GM21515 (cell line): ENCODE results near the gene ACTR3.
A peak's percentile ranks its signal among the peaks of the same experiment; 100 is the strongest.

Source experiments
- ATAC-seq: cut with Tn5 transposase; IDR thresholded peaks from one replicate; pipeline ENCODE4 v1.9.1; 2021; ENCODE audit not compliant: unreplicated experiment

The ACTR3 gene

DNA sequence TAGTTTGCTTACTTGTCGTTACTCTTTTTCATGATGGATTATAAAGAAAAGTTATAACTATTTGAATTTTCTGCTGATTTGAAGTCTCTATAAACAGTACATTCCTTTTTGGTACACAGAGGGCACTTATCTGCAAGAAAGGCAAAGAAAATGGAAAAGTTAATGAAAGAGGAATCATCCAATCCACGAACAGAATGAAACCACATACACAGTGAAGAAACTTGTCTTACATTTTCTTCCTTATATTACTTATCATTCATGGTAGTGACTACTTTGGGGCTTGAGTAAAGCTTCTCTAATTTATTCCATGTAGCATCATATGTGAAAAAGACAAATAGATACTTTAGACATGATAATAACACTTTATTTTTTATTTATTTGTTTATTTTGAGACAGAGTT, 14.8 kb upstream of the ACTR3 start:
- ATAC-seq: no peak

DNA sequence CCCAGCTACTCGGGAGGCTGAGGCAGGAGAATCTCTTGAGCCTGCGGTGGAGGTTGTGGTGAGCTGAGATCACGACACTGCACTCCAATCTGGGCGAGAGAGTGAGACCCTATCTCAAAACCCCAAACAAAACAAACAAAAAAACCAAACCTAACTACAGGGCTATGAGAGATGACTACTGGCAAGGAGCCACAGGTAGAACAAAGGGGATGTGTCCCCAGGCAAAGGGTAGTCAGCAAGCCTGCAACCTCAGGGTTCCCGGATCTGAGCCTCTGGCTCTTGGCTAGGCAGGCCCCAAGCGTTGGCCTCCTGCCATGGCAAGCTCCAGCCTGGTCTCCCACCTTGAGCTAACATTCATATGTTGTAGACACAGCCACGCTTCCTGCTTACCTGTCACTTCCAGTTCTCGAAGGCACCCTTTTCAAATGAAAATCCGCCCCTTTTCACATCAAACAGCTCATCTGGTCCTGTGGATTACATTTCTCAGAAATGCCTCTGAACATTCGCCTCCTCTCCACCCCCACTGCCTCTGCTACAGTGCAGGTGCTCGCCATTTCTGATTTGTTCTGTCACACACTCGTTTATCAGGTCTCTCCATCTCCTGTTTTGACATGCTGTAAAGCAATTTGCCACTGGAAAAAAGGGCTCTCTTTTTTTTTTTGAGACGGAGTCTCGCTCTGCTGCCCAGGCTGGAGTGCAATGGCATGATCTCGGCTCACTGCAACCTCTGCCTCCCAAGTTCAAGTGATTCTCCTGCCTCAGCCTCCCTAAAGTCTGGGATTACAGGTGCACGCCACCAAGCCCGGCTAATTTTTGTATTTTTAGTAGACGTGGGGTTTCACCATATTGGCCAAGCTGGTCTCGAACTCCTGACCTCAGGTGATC, 13.1 kb upstream of the ACTR3 start:
- ATAC-seq: no peak

DNA sequence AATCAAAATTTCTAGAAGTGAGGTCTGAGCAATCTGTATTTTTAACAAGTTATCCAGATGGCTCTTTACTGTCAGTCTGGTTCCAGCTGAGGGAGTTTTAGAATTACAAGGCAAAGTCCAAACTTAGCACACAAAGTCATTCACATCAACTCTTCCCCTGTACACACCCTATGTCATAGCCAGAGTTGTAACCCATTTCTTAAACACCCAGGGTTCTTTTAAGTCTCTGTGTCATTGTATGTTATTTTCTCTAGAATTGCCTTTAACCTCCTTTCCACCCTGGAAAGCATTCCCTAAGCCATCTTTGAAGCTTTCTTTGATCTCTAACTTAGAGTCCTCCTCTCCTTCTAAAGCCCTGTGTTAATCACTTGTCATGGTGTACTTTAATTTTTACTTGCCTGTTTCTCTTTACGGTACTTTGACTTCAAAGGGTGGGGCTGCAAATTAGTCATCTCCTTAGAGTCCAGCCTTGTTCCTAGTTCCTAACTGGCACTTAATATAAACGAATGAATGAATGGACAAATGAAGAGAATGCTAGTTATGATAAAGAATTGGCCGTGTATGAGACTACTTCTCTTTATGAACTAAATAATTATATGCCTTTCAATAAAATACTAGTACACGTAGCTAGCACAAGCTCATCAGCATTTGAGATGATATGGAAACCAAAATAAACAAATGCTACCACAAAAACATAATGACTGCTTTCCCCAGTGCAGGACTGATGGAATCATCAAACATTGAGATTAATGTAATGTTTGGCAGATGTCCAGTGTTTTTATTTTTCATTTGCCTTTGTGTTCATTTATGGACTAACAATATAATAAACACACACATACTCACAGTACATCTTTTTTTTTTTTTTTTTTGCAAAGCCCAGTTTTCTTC, 11.9 kb upstream of the ACTR3 start:
- ATAC-seq: no peak

DNA sequence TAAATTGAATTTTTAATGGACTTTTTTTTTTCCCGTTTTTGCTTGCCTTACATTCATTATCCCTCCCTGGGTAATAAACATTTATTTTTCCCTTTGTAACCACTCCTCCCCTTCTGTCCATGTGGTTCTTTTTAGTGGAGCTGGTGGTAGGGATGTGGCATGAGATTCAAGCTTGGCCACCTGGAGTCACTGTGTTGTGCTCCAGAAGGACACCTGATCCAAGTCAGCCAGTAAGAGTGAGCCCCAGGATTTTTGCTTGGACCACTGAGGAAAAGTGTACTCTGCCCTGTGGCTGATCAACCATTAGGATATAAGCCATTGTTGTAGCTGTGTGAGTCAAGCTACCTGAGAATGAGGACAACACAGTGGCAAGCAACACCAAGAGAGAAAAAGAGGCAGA, 11.1 kb upstream of the ACTR3 start:
- ATAC-seq: no peak

DNA sequence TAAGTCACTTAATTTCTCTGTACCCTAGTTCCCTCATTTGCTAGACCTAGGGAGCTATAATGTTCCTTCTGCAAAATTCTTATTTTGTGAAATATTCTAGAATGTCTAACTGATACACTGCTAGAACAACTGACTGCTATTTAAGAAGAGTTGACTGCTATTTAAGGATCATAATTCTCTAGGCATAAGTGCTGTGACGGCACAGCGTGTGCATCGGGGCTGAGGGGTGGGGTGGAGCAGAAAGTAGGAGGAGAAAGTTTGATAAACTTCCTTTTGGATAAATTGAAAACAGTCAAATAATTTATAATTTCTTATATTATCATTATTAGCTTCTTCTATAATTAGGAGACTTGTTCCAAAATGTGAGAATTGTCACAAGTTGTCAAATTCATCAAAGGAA, 10.4 kb upstream of the ACTR3 start:
- no peak for ATAC-seq

GRCh38 chr2:113886479-113887008, 3.3 kb upstream of the ACTR3 start:
- peak; percentile 76 for ATAC-seq

DNA sequence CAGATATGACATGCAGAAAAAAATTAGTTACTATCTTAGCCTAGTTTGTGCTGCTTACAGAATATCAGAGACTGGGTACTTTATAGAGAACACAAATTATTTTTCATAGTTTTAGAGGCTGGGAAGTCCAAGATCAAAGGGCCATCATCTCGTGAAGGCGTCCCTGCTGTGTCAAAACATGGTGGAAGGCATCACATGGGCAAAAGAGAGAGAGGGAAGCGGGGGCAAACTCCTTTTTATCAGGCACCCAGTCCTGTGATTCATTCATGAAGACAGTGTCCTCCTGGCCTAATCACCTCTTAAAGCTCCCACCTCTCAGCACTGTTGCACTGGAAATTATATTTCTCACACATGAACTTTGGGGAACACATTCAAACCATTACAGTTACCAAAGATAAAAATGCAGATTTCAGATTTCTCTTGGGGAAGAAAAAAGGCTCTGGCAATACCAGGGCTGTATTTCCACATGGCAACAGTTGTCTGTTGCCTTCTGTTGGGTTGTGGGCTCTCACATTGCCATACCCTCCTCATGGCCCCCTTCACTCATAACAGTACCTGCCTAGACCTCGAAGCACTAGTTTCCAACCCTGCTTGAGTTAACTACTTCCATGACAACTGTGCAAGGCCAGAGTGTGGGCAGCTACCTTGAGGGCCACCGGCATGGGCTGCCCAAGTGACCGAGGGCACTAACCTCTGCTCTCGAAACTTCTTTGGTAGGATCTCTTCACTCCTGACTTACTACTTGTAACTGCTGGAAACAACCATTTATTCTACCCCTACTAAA, 2.7 kb upstream of the ACTR3 start:
- ATAC-seq: no peak

- ATAC-seq: no peak
Observed at GRCh38 chr2:113888641-113889470, 1.0 kb upstream of the ACTR3 start.

GRCh38 chr2:113890253-113891235, 655 bp downstream of the ACTR3 start:
- peak; percentile 27 for ATAC-seq

GRCh38 chr2:113891265-113891959, 1.5 kb downstream of the ACTR3 start:
- no peak for ATAC-seq

DNA sequence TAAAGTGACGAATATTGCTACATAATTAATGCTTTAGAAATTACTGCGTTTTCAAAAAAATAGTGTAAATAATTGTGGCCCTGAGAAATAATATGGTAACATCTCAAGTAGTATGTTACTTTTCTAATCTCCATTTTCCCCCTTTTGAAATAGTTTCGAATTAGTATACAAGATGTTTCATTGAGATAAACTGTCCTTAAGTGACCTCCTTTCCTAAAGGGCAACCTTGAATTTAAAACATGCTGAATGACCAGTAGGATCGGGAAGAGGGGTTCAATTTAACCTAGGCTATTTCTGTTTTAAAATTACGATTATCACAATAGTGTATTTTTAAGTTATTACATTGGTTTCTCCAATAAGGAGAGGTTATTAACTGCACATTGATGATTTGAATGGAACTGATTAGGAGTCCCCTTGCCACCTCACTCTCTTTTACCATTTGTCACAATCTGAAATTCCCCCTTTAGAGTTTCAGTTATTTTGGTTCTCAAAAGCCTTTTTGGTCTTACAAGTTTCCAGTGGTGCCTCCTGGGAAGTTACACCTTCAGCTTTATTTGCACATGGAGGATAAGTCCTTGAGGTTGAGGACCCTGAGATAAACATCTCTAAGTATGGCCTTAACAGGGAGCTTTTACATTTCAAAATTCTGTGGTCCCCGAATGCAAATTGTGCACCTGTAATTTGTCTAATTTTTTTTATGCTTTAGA, 2.3 kb downstream of the ACTR3 start:
- no peak for ATAC-seq

DNA sequence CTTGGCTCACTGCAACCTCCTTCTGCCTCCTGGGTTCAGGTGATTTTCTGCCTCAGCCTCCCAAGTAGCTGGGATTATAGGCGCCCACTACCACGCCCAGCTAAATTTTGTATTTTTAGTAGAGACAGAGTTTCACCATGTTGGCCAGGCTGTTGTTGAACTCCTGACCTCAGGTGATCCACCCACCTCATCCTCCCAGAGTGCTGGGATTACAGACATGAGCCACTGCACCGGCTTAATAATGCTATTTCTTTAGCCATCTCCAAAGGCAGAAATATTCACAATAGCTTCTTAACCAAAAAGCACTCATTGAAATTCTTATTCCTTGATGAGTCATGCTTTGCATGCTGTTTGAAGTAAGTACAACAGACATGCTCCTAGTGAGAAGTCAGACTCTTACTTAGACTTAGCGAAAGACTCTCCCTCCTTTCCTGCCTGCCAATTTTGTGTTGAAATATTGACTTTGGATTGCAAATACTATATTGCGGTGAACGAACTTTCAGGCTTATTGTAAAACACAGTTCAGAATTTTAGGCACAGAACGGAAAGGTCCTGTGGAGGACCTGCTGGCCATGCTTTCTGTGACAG, 4.4 kb downstream of the ACTR3 start:
- ATAC-seq: no peak

DNA sequence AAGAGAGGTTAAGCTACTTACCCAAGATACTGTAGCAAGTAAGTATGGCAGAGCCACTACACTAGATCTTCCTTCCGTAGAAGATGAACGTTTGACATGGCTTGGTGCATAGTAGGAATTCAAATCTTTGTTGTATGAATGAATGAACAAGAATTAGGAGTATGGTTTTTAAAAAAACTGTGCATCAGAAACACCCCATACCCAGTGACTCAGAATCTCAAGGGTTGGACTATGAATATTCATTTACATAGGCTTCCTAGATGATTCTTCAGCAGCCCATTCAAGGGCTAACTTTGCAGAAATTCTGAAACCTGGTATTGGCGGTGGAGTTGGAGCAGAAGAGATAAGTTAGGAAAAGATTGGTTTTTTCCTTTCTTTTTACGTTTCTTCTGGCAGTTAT, 5.4 kb downstream of the ACTR3 start:
- no peak for ATAC-seq

GRCh38 chr2:113895819-113896563, 6.1 kb downstream of the ACTR3 start:
- ATAC-seq: no peak

- no peak for ATAC-seq
Observed at GRCh38 chr2:113896791-113897190, 6.9 kb downstream of the ACTR3 start.

GRCh38 chr2:113898081-113898480, 8.2 kb downstream of the ACTR3 start:
- no peak for ATAC-seq

DNA sequence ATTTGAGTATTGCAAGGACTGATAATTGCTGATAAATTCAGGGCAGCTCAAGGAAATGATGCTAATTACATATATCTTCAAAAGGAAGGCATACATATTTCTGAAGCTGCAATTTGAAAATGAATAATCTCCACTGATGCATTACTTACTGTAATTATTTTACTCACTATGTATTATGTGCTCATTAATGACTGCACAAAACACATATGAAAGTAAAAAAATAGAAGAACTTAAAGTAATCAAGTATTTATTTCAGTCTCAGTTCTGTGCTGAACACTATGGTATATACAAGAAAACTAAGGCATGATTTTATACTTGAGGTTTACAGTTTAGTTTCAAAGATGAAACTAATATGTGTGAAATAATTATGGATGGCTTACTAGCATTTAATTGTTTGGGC, 9.3 kb downstream of the ACTR3 start:
- ATAC-seq: no peak
